Measurements from ENCODE around the gene MESD.

MESD gene

GRCh38 chr15:80967991-80968510 lies 21.6 kb downstream of the MESD start:
- TF ChIP-seq, protein P1, sequence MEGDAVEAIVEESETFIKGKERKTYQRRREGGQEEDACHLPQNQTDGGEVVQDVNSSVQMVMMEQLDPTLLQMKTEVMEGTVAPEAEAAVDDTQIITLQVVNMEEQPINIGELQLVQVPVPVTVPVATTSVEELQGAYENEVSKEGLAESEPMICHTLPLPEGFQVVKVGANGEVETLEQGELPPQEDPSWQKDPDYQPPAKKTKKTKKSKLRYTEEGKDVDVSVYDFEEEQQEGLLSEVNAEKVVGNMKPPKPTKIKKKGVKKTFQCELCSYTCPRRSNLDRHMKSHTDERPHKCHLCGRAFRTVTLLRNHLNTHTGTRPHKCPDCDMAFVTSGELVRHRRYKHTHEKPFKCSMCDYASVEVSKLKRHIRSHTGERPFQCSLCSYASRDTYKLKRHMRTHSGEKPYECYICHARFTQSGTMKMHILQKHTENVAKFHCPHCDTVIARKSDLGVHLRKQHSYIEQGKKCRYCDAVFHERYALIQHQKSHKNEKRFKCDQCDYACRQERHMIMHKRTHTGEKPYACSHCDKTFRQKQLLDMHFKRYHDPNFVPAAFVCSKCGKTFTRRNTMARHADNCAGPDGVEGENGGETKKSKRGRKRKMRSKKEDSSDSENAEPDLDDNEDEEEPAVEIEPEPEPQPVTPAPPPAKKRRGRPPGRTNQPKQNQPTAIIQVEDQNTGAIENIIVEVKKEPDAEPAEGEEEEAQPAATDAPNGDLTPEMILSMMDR (IDR thresholded peaks at IDR 0.05): no peak

GRCh38 chr15:80967451-80967850 lies 22.2 kb downstream of the MESD start:
- TF ChIP-seq, protein P1 (IDR thresholded peaks at IDR 0.05): no peak

DNA sequence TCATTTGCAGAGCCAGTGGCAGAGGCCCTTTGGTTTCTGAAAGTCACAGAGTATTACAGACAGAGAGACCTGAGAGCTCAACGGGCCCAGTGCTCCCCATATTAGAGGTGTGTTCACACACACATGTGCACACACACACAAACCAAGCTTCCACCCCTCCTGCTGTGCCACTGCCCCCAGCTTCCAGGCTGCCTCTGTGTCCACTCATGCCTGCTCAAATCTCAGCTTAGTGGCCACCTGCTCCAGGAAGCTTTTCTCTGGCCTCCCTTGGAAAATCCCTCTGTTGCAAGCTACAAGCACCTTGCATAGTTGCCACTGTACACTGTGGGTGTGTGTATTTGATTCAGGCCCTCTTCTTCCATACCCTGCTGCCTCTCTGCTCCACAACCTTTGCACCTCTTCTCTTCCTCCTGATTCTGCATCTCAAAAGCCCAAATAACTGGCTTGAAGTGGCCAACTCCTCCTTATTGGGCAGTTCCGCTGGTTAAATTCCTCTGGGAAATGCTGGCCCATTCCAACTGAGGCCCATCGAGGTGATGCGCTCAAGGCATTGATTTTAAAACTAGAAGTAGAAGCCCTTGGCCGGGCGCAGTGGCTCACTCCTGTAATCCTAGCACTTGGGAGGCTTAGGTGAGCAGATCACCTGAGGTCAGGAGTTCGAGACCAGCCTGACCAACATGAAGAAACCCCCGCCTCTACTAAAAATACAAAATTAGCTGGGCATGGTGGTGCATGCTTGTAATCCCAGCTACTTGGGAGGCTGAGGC lies 23.0 kb downstream of the MESD start:
- TF ChIP-seq, protein P1 (IDR thresholded peaks at IDR 0.05): no peak

GRCh38 chr15:80958818-80959495 lies 30.7 kb downstream of the MESD start:
- TF ChIP-seq, protein P1 (IDR thresholded peaks at IDR 0.05): no peak

GRCh38 chr15:80957976-80958375 lies 31.6 kb downstream of the MESD start:
- TF ChIP-seq, protein P1 (IDR thresholded peaks at IDR 0.05): no peak

GRCh38 chr15:80957556-80957955 lies 32.1 kb downstream of the MESD start:
- TF ChIP-seq, protein P1 (IDR thresholded peaks at IDR 0.05): no peak

DNA sequence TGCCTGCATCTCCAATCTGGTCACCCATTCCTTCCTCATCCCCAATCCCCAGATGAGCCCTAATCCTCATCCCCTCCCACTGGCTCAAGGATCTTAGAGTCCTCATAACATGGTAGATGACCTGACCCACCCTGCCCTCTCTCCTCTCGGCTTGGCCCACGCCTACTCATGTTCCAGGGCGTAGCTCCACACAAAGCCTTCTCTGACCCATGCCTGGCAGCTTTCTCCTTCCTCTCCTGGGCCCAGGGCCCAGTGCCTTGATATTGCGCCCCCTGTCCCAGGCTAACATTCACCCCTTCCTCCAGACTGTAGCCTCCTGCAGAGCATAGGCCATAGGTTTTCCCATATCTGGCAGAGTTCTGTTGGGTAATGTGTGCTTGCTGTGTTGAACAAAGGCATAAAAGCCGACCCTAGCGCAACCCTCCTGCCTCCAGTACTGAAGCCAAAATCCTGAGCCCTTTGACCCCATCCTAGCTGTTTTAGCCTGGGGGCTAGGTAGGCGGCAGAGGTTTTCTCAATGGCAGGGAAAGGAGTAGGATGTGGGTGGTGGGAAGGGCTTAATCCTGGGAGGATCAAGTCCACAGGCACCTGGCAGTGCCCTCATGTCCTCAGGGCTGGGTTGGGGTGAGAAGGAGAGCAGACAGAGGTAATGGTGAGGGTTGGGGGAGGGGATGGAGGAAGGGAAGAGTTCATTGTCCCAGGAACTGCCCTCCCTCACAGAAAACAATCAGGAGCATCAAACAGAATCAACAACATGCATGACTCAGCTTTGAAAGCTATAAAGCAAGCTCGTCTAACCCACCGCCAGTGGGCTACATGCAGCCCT lies 35.5 kb downstream of the MESD start:
- TF ChIP-seq, protein P1 (IDR thresholded peaks at IDR 0.05): no peak
